H1 (cell line): ENCODE results near the gene CUX1. TPM values are rescaled to one million over a fixed set of nuclear protein-coding genes. Genes with fewer than 3 reads are reported as not detected.

Experiments
- ATF3 ChIP-seq: IDR thresholded peaks from 2 replicates; pipeline ENCODE4 v1.6.1; 2011; ENCODE audit warnings: low read depth, mild to moderate bottlenecking, low read length; ENCODE audit not compliant: insufficient read depth
- BCL11A ChIP-seq, 2 experiments: IDR thresholded peaks; one replicate each; pipeline ENCODE4 v1.6.1; 2011; ENCODE audit warnings: low read depth in 2 of 2, low read length in 2 of 2, mild to moderate bottlenecking in 2 of 2
- BRCA1 ChIP-seq: IDR thresholded peaks from 2 replicates; pipeline ENCODE4 v1.6.1; 2012; ENCODE audit warnings: low read depth, low read length, improper control_type of control experiment
- EZH2 ChIP-seq: fragments of 200-600 bp; sonication (generic); IDR thresholded peaks from 2 replicates; pipeline ENCODE4 v1.7.1; 2012; ENCODE audit warnings: low read depth, mild to moderate bottlenecking, moderate library complexity, low read length, inconsistent platforms; ENCODE audit not compliant: severe bottlenecking
- GTF2F1 ChIP-seq: IDR thresholded peaks from 2 replicates; pipeline ENCODE4 v1.6.1; 2012; ENCODE audit warnings: low read depth, low read length, improper control_type of control experiment, borderline replicate concordance
- JUN ChIP-seq: IDR thresholded peaks from 2 replicates; pipeline ENCODE4 v1.6.1; 2011; ENCODE audit warnings: low read depth, mild to moderate bottlenecking, improper control_type of control experiment, low read length
- NRF1 ChIP-seq: IDR thresholded peaks from 2 replicates; pipeline ENCODE4 v1.6.1; 2011; ENCODE audit warnings: mild to moderate bottlenecking, low read depth, low read length, improper control_type of control experiment
- SRF ChIP-seq: IDR thresholded peaks from 2 replicates; pipeline ENCODE4 v1.6.1; 2011; ENCODE audit warnings: mild to moderate bottlenecking, low read depth, low read length, moderate library complexity
- SUZ12 ChIP-seq: fragments of 200-600 bp; sonication (generic); IDR thresholded peaks from 2 replicates; pipeline ENCODE4 v1.6.1; 2012; ENCODE audit warnings: mild to moderate bottlenecking, inconsistent platforms, low read length, moderate library complexity, mixed read lengths
- TBP ChIP-seq: IDR thresholded peaks from 2 replicates; pipeline ENCODE4 v1.6.1; 2011; ENCODE audit warnings: low read depth, low read length, improper control_type of control experiment
- polyA plus RNA-seq, 7 experiments: library from polyadenylated mRNA; depleted of rRNA in 3 of 7; stranded (reverse) in 5 of 7; unstranded in 2 of 7; fragments of >200 nt in 5 of 7; fragments of 200-250 nt in 2 of 7; gene quantifications; 1 replicate in 5 of 7; 2 replicates in 1 of 7; 4 replicates in 1 of 7; pipeline versions ENCODE4 v1.2.1 to v1.2.3, GENCODE V29; 2011 to 2013; ENCODE audit warnings: missing spikeins in 2 of 7, mixed read lengths in 2 of 7
- total RNA-seq: library from RNA; stranded (reverse); fragmentation: NEBNext Ultra II Directional; extraction: Animal tissue kit (Norgen Biotek cat#: 25700); gene quantifications from 2 replicates; pipeline ENCODE4 v1.2.1, GENCODE V29; 2021
- TF ChIP-seq, protein P1 (sequence below): IDR thresholded peaks from 2 replicates; pipeline ENCODE4 v1.6.1; 2012; ENCODE audit warnings: inconsistent platforms

CUX1 gene
- total and polyA plus RNA-seq, 2 of the 8 experiments (the other 6 are each of a cell fraction or from before 2014, with no cell fraction given) = 21.6 to 65.9 TPM

- TF ChIP-seq SRF (no peak), TBP (no peak), ATF3 (no peak), JUN (no peak), BRCA1 (no peak), BCL11A (IDR thresholded peaks at IDR 0.05; ENCODE audit: low read depth in 2 of 2, low read length in 2 of 2) (no peak), EZH2 (no peak), SUZ12 (no peak), NRF1 (no peak), GTF2F1 (no peak)
- TF ChIP-seq, protein P1, sequence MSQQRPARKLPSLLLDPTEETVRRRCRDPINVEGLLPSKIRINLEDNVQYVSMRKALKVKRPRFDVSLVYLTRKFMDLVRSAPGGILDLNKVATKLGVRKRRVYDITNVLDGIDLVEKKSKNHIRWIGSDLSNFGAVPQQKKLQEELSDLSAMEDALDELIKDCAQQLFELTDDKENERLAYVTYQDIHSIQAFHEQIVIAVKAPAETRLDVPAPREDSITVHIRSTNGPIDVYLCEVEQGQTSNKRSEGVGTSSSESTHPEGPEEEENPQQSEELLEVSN = no peak
Measured at GRCh38 chr7:102196028-102196427, 378.6 kb downstream of the CUX1 start (continued).
